Karpas-422 (cell line): ENCODE results near the gene GRK5. TPM values are rescaled to one million over a fixed set of nuclear protein-coding genes. Genes with fewer than 3 reads are reported as not detected.

ENCODE experiments used
- DNase-seq: peaks from one replicate; pipeline ENCODE4 v3.0.0-alpha.2; 2015
- H2AFZ ChIP-seq: fragments of 200-600 bp; sonication (generic); 2 replicates; pipeline ENCODE4 v1.6.1; 2014; ENCODE audit warnings: antibody characterized with exemption, low read length, mixed read lengths
- H3K27ac ChIP-seq: fragments of 200-600 bp; sonication (generic); 2 replicates; pipeline ENCODE4 v1.5.1; 2014; ENCODE audit warnings: mild to moderate bottlenecking, low read length, moderate library complexity
- H3K27me3 ChIP-seq: fragments of 200-600 bp; sonication (generic); 2 replicates; pipeline ENCODE4 v1.6.1; 2014; ENCODE audit warnings: low read length, mixed read lengths
- H3K36me3 ChIP-seq: fragments of 200-600 bp; sonication (generic); 2 replicates; pipeline ENCODE4 v1.6.1; 2014; ENCODE audit warnings: low read length, mixed read lengths; ENCODE audit not compliant: insufficient read depth
- H3K4me1 ChIP-seq: fragments of 200-600 bp; sonication (generic); 2 replicates; pipeline ENCODE4 v1.6.1; 2014; ENCODE audit warnings: mild to moderate bottlenecking, low read length, mixed read lengths
- H3K4me2 ChIP-seq: fragments of 200-600 bp; sonication (generic); 2 replicates; pipeline ENCODE4 v1.6.1; 2014; ENCODE audit warnings: low read length, low read depth, mild to moderate bottlenecking; ENCODE audit not compliant: poor library complexity, severe bottlenecking
- H3K4me3 ChIP-seq: fragments of 200-600 bp; sonication (generic); 2 replicates; pipeline ENCODE4 v1.5.1; 2014; ENCODE audit warnings: mild to moderate bottlenecking, antibody characterized with exemption, low read length, mixed read lengths
- H3K79me2 ChIP-seq: fragments of 200-600 bp; sonication (generic); 2 replicates; pipeline ENCODE4 v1.6.1; 2014; ENCODE audit warnings: mild to moderate bottlenecking, low read length, mixed read lengths
- H3K9ac ChIP-seq: fragments of 200-600 bp; sonication (generic); 2 replicates; pipeline ENCODE4 v1.6.0; 2014; ENCODE audit warnings: low read length
- H3K9me2 ChIP-seq: fragments of 200-600 bp; sonication (generic), shearing (Covaris generic); replicated peaks from 2 replicates; pipeline ENCODE4 v1.6.0; 2014; ENCODE audit warnings: mild to moderate bottlenecking, low read length, moderate library complexity; ENCODE audit not compliant: insufficient read depth
- H3K9me3 ChIP-seq: fragments of 300-700, 200-600 bp; sonication (generic); 2 replicates; pipeline ENCODE4 v1.6.1; 2014; ENCODE audit warnings: low read length, mixed read lengths
- H4K20me1 ChIP-seq: fragments of 200-600 bp; sonication (generic); 2 replicates; pipeline ENCODE4 v1.6.1; 2014; ENCODE audit warnings: mild to moderate bottlenecking, antibody characterized with exemption, low read length, low read depth; ENCODE audit not compliant: insufficient read depth
- total RNA-seq: library from RNA; depleted of rRNA; stranded (reverse); fragments of >200 nt; shearing (Covaris generic); gene quantifications from 2 replicates; pipeline ENCODE4 v1.2.3, GENCODE V29; 2014; ENCODE audit warnings: low replicate concordance

Gene GRK5
- total RNA-seq, 1 experiment from 2014 or later: 4.5 TPM

DNA sequence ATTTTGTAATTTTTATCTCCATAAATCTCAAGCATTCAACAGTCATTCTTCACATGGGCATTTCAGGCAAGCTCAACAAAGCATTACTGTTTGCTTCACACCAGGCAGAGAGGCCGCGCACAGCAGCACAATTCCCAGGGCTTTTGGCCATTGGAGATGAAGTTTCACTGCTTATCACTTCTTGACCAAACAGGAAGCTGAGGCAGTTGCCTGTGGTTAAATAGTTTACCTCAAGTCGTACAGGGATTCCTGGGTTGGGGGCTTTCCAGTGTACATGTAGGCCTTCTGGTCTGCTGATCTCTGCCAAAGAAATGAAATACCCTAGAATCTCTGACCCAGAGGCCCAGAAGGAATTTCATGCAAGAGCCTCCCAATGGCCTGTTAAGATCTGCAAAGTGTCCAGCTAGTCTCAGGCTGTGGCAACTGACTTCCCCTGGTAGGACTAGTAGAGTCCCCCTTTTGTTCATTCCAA lies 17.5 kb upstream of the GRK5 start:
- H3K27me3 ChIP-seq: no peaks in the 10 kb centered on the region

DNA sequence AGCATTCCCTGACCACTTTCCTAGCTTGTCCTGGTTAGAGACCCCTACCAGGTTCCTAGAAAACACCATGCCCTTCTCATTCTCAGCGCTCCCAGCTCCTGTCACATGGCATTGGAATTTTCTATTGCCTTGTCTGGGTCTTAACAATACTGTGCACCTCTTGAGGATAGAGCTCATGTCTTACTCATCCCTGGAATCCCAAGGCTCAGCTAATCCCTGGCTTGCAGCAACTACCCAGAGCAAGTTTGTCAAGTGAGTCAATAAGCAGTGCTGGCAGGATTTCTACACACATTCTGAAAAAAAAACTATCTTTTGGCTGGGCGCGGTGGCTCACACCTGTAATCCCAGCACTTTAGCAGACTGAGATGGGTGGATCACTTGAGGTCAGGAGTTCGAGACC lies 17.0 kb upstream of the GRK5 start:
- no peaks in the 10 kb centered on the region for H3K9me3 ChIP-seq
- H3K9me2 ChIP-seq: no peaks in the 10 kb centered on the region
- H3K4me3 ChIP-seq: no peak overlapping the region
- DNase-seq: no peak
- H3K4me1 ChIP-seq: peaks cover 6% of the 10 kb centered on the region
- H2AFZ ChIP-seq: no peak overlapping the region
- no peak overlapping the region for H3K9ac ChIP-seq
- no peaks in the 10 kb centered on the region for H4K20me1 ChIP-seq
- H3K79me2 ChIP-seq: no peaks in the 10 kb centered on the region
- H3K27ac ChIP-seq: no peak overlapping the region
- no peaks in the 10 kb centered on the region for H3K36me3 ChIP-seq
- no peak overlapping the region for H3K4me2 ChIP-seq
- no peaks in the 10 kb centered on the region for H3K27me3 ChIP-seq

More for the DNA sequence above, 17.5 kb upstream of the GRK5 start:
- no peaks in the 10 kb centered on the region for H3K9me2 ChIP-seq
- no peak overlapping the region for H3K27ac ChIP-seq
- H3K9me3 ChIP-seq: no peaks in the 10 kb centered on the region
- no peaks in the 10 kb centered on the region for H3K79me2 ChIP-seq
- no peak overlapping the region for H3K4me2 ChIP-seq
- H4K20me1 ChIP-seq: no peaks in the 10 kb centered on the region
- H2AFZ ChIP-seq: no peak overlapping the region
- H3K36me3 ChIP-seq: no peaks in the 10 kb centered on the region
- H3K4me1 ChIP-seq: peaks cover 6% of the 10 kb centered on the region
- H3K4me3 ChIP-seq: no peak overlapping the region
- DNase-seq: no peak
- no peak overlapping the region for H3K9ac ChIP-seq

DNA sequence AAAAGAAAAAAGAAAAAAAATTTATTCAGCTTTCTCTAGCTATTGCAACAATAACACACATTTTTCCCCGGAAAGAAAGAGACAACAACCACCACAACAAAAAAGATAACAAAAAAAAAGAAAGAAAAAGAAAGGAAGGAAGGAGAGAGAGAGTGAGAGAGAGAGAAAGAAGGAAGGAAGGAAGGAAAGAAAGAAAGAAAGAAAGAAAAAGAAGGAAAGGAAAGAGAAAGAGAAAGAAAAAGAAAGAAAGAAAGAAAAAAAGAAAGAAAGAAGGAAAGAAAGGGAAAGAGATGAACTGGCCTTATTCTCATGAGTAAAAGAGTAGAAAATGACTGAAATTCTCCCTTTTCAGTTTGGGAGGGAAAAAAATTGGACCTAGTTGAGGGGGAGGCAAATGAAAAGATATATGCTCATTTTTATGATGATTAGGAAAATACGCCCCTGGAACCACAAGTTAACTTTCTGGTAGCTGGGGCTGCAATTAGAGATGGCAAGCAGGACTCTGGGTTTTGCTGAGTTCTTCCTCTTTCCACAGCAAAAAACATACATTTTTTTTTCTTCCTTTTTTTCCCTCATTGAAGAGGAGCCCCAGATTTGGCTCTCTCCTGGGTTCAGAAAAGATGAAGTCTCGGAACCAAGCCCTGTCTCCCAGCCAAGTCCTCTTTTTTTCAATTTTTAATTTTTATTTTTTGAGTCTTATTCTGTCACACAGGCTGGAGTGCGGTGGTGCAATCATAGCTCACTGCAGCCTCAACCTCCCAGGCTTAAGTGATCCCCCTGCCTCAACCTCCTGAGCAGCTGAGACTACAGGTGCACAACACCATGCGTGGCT lies 16.2 kb upstream of the GRK5 start:
- H3K27ac ChIP-seq: no peak overlapping the region
- no peaks in the 10 kb centered on the region for H3K36me3 ChIP-seq
- H3K9ac ChIP-seq: no peak overlapping the region
- H3K9me3 ChIP-seq: no peaks in the 10 kb centered on the region
- no peaks in the 10 kb centered on the region for H4K20me1 ChIP-seq
- H3K4me1 ChIP-seq: peaks cover 6% of the 10 kb centered on the region
- DNase-seq: peak; percentile 47
- no peaks in the 10 kb centered on the region for H3K27me3 ChIP-seq
- no peak overlapping the region for H3K4me3 ChIP-seq
- H3K4me2 ChIP-seq: no peak overlapping the region
- no peak overlapping the region for H2AFZ ChIP-seq
- H3K9me2 ChIP-seq: no peaks in the 10 kb centered on the region
- no peaks in the 10 kb centered on the region for H3K79me2 ChIP-seq

DNA sequence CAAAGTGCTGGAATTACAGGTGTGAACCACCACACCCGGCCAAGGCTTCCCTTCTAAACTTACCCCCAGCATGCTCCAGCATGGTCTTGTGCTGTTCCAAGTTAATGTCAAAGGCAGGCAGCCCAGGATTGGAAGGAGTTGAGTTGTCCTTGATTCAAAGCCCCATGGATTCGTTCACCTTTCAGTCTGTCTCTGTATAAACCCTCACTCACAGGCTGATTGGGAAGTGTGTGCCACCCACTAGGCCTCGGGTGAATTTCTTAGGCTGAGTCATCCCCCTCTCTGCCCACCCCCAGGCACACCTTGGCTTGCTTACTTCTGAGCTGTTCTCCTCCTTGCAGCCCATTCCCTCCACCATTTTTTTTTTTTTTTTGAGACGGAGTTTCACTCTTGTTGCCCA lies 15.5 kb upstream of the GRK5 start:
- Histone ChIP-seq H3K27ac (no peak overlapping the region), H3K27me3 (no peaks in the 10 kb centered on the region), H3K4me1 (peaks cover 6% of the 10 kb centered on the region), H3K9me2 (no peaks in the 10 kb centered on the region), H4K20me1 (no peaks in the 10 kb centered on the region), H3K79me2 (no peaks in the 10 kb centered on the region), H3K9me3 (no peaks in the 10 kb centered on the region), H3K4me3 (no peak overlapping the region), H2AFZ (no peak overlapping the region), H3K4me2 (no peak overlapping the region), H3K36me3 (no peaks in the 10 kb centered on the region), H3K9ac (no peak overlapping the region)
- DNase-seq: no peak

DNA sequence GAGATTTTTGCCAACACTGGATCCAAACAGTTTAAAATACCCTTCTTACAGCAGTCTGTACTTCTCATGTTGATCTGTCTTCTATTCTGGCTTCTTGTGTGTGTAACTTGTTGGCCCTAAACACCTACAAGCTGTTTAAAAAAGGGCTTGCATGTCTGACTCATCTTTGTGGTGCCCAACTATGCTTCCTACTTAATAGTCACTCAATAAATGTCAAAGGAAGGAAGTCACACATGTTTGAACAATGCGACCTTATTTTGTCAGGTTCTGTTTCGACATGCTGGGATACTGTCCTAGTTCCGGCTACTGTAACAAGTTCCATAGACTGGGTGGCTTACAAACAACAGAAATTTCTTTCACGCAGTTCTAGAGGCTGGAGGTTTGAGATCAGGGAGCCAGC lies 9.4 kb upstream of the GRK5 start:
- no peaks in the 10 kb centered on the region for H3K27me3 ChIP-seq
- DNase-seq: no peak
- no peak overlapping the region for H3K4me2 ChIP-seq

DNA sequence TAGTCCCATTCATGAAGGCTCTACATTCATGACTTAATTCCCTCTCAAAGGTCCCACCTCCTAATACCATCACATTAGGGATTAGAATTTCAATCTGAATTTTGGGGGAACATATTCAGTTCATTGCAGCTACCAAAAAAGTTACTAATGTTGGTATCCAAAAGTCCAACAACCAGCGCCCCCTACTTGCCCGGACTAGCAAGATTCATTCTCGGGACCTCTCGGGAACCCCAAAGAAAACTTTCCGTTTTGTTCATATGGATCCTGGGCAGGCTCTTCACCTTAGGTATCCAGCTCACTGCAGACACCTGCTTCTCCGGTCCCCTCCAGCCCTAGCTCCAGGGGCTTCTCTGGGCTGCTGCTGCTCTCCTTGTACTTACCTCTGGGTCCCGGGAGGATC lies 8.9 kb upstream of the GRK5 start:
- Histone ChIP-seq H3K27me3 (no peaks in the 10 kb centered on the region), H2AFZ (peak overlapping the region; percentile 23; the same call in 1 of the 2 replicates), H3K36me3 (no peaks in the 10 kb centered on the region), H3K79me2 (no peaks in the 10 kb centered on the region), H3K4me2 (peak overlapping the region; percentile 48), H3K9me2 (no peaks in the 10 kb centered on the region), H3K4me3 (0 out of 2 replicates have a peak overlapping the region, but pooled peaks have one; percentile 24), H3K4me1 (peaks cover 9% of the 10 kb centered on the region; the same call in 1 of the 2 replicates), H3K9ac (no peak overlapping the region), H3K9me3 (no peaks in the 10 kb centered on the region), H4K20me1 (no peaks in the 10 kb centered on the region), H3K27ac (no peak overlapping the region)
- peak; percentile 82 for DNase-seq

More for the DNA sequence above, 9.4 kb upstream of the GRK5 start:
- Histone ChIP-seq H3K27ac (no peak overlapping the region), H3K79me2 (no peaks in the 10 kb centered on the region), H3K4me3 (no peak overlapping the region), H3K9me3 (no peaks in the 10 kb centered on the region), H3K9me2 (no peaks in the 10 kb centered on the region), H2AFZ (no peak overlapping the region), H4K20me1 (no peaks in the 10 kb centered on the region), H3K36me3 (no peaks in the 10 kb centered on the region), H3K9ac (no peak overlapping the region), H3K4me1 (peaks cover 9% of the 10 kb centered on the region; the same call in 1 of the 2 replicates)

DNA sequence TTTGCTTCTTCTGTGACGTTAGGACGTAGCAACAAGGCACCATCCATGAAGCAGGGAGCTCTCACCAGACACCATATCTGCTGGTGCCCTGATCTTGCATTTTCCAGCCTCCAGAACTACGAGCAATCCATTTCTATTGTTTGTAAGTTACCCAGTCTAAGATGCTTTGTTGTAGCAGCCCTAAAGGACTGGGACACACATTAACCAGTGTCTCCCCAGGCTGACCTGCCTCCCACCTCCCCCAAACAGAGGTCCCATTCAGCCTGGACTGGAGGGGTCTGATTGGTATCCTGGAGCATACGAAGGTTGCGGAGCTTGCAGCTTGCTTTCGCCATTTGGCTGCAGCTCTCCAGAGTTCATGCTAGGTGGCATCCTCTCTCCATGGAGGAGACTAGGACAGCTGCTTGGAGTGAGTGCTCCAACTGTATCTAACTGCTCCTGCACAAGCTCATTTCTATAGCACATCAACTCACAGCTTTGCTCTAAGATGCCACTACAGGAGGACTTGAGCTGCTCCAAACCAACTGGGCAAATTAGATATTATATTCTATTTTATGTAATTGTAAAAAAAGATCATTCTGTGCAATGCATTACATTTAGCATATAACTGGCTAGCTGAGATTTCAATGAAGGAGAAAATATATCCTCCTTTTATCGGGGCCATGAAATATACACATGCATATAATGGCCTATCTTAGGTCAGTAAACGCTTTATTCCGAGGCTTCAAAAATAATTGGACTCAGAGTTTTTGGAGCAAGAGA lies 8.0 kb upstream of the GRK5 start:
- Histone ChIP-seq H3K9ac (no peak overlapping the region), H4K20me1 (no peaks in the 10 kb centered on the region)

DNA sequence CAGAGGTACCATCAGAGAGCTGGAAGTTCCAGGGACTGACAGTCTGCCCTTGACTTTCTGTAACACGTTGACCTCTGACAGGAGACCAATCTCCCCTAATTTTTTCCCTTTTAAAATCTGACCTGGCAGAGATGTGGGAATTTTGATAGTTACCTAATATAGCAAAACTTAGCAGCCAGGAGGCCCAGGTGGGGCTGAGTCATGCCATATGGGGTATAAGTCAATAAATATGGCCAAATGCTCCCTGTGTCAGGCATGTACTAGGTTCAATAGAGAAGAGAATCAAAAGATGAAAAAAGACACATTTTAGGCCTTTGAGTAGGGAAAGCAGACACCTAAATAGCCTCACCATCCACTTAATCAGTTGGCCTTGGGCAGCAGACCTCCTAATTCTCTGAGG lies 6.1 kb upstream of the GRK5 start:
- Histone ChIP-seq H3K27me3 (no peaks in the 10 kb centered on the region), H3K9me2 (no peaks in the 10 kb centered on the region), H3K79me2 (no peaks in the 10 kb centered on the region), H3K4me3 (no peak overlapping the region), H3K27ac (no peak overlapping the region), H3K36me3 (no peaks in the 10 kb centered on the region), H3K4me1 (peaks cover 13% of the 10 kb centered on the region), H3K4me2 (no peak overlapping the region), H4K20me1 (no peaks in the 10 kb centered on the region), H2AFZ (no peak overlapping the region), H3K9ac (no peak overlapping the region), H3K9me3 (no peaks in the 10 kb centered on the region)
- DNase-seq: no peak

More for the DNA sequence above, 8.0 kb upstream of the GRK5 start:
- Histone ChIP-seq H3K9me3 (no peaks in the 10 kb centered on the region), H3K9me2 (no peaks in the 10 kb centered on the region), H3K4me3 (no peak overlapping the region), H3K79me2 (no peaks in the 10 kb centered on the region), H3K4me2 (no peak overlapping the region), H3K36me3 (no peaks in the 10 kb centered on the region), H3K27me3 (no peaks in the 10 kb centered on the region), H3K27ac (no peak overlapping the region), H2AFZ (no peak overlapping the region), H3K4me1 (peaks cover 9% of the 10 kb centered on the region; the same call in 1 of the 2 replicates)
- DNase-seq: peak; percentile 84
